T-cell (primary cell): ENCODE data around the gene PRIMA1. TPM values are rescaled to one million over a fixed set of nuclear protein-coding genes. Genes with fewer than 3 reads are reported as not detected.

Experiments used
- ATAC-seq, 4 experiments: fragments of 200-7000 bp in 3 of 4; fragments of 150-1000 bp in 1 of 4; cut with Tn5 transposase; replicated peaks in 1 of 4; 1 replicate in 3 of 4; 2 replicates in 1 of 4; pipeline ENCODE4 v1.10.0; 2021; ENCODE audit warnings: moderate library complexity in 3 of 4, mild to moderate bottlenecking in 2 of 4, moderate number of reproducible peaks in 1 of 4
- CTCF ChIA-PET, 2 donors: fragments of 300-600 bp; sonication (Branson Sonifier 250); formaldehyde crosslinking; loops; one replicate each; lab custom pipeline; 2022; ENCODE audit warnings: antibody characterized with exemption in 2 of 2; lab: Charles Lee
- POLR2A ChIA-PET, 2 donors: fragments of 300-600 bp; sonication (Branson Sonifier 250); formaldehyde crosslinking; loops; one replicate each; lab custom pipeline; 2022; ENCODE audit warnings: antibody characterized with exemption in 2 of 2; lab: Charles Lee
- DNase-seq, 35 experiments: peaks; one replicate each; pipeline versions ENCODE4 v3.0.0 to v3.0.0-alpha.2; 2013 to 2023
- H3K27ac ChIP-seq: one replicate; pipeline ENCODE4 v1.5.1; 2013; ENCODE audit warnings: low read length
- H3K27me3 ChIP-seq, 2 experiments: replicated peaks in 1 of 2; 1 replicate in 1 of 2; 2 replicates in 1 of 2; pipeline versions ENCODE4 v1.6.1 to v1.7.0; 2013; ENCODE audit warnings: low read length in 1 of 2, mixed read lengths in 1 of 2; ENCODE audit not compliant: control insufficient read depth in 2 of 2, insufficient read depth in 2 of 2; ENCODE audit errors: extremely low read depth in 1 of 2
- H3K36me3 ChIP-seq, 2 donors: 1 replicate in 1 of 2; 2 replicates in 1 of 2; pipeline versions ENCODE4 v1.6.1 to v1.7.0; 2013; ENCODE audit warnings: low read length in 1 of 2; ENCODE audit not compliant: control insufficient read depth in 2 of 2, insufficient read depth in 1 of 2; ENCODE audit errors: extremely low read depth in 1 of 2
- H3K4me1 ChIP-seq, 2 experiments: 1 replicate in 1 of 2; 2 replicates in 1 of 2; pipeline versions ENCODE4 v1.6.1 to v1.7.0; 2013; ENCODE audit warnings: low read length in 2 of 2, mixed read lengths in 1 of 2; ENCODE audit not compliant: insufficient read depth in 2 of 2, control insufficient read depth in 1 of 2; ENCODE audit errors: extremely low read depth in 1 of 2
- H3K4me3 ChIP-seq, 2 donors: 1 replicate in 1 of 2; 2 replicates in 1 of 2; pipeline versions ENCODE4 v1.5.1 to v1.7.0; 2013; ENCODE audit warnings: mild to moderate bottlenecking in 2 of 2, low read length in 1 of 2, moderate library complexity in 1 of 2; ENCODE audit not compliant: control insufficient read depth in 1 of 2; ENCODE audit errors: extremely low read depth in 1 of 2
- H3K9me3 ChIP-seq: 2 replicates; pipeline ENCODE4 v1.7.0; 2013
- H3K27ac Mint-ChIP-seq, 2 donors: one replicate each; pipeline ENCODE4 v1.8.0; 2020 to 2021; ENCODE audit warnings: mild to moderate bottlenecking in 2 of 2, mixed read lengths in 2 of 2
- H3K27me3 Mint-ChIP-seq, 2 donors: one replicate each; pipeline ENCODE4 v1.8.0; 2021 to 2022; ENCODE audit warnings: mixed read lengths in 2 of 2
- H3K36me3 Mint-ChIP-seq: one replicate; pipeline ENCODE4 v1.8.0; 2021; ENCODE audit warnings: mixed read lengths
- H3K4me1 Mint-ChIP-seq, 3 donors: one replicate each; pipeline ENCODE4 v1.8.0; 2020 to 2022; ENCODE audit warnings: mixed read lengths in 3 of 3, mild to moderate bottlenecking in 1 of 3
- H3K4me3 Mint-ChIP-seq, 3 donors: one replicate each; pipeline ENCODE4 v1.8.0; 2020 to 2022; ENCODE audit warnings: mild to moderate bottlenecking in 3 of 3, mixed read lengths in 3 of 3, moderate library complexity in 3 of 3
- H3K9me3 Mint-ChIP-seq, 3 donors: one replicate each; pipeline ENCODE4 v1.8.0; 2020 to 2022; ENCODE audit warnings: mixed read lengths in 3 of 3
- WGBS: methylation state at CpG from one replicate; pipeline ENCODE4 v1.1.5; 2013; ENCODE audit warnings: missing lambda C conversion rate; ENCODE audit not compliant: insufficient coverage; 5-methylcytosine and 5-hydroxymethylcytosine counted together
- total RNA-seq, 35 experiments: library from RNA in 6 of 35; stranded (reverse) in 6 of 35; fragments of 120-200 nt in 1 of 35; gene quantifications; one replicate each; pipeline versions ENCODE4 v1.2.1 to v1.2.4 and lab custom pipeline; 2013 to 2026

PRIMA1 gene
- total RNA-seq, 5 donors from 2014 or later (not counting 1 experiment from before 2014, with no cell fraction given) = not detected

DNA sequence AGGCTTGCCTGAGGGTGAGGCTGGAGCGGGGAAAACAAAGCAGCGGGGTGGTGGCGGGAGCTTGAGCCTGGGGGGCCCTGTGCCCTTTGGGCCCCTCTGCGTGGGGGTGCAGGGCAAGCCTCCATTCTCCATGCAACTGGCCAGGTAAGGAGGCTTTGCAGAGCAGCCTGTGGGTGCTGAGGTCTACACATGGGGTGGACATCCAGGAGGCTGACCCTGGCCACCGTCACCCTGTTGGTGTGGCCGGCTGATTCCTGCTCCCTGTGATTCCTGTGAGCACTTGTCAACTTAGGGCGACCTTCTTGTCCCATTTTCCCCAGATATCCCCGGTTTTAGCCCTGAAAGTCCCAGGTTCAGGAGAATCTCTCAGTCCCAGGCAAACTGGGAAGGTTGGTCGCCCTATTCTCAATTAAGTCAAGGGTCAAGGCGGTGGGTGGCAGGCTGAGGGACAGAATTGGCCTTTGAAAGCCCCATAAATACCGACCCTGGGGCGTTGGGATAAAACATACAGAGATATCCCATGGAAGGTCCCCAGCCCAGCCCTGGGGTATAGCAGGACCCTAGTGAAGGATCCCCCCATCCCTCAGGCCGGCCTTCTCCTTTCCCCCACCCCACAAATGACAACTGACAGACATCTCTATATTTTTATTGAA lies 70.5 kb downstream of the PRIMA1 start:
- H3K36me3 Mint-ChIP-seq = no peaks in the 10 kb centered on the region
- no peak overlapping the region for H3K27ac Mint-ChIP-seq
- DNase-seq = no peak
- ATAC-seq = no peak
- Histone ChIP-seq H3K27ac (no peak overlapping the region), H3K4me1 (no peaks in the 10 kb centered on the region), H3K4me3 (no peak overlapping the region), H3K27me3 (peaks cover 0 to 20% of the 10 kb centered on the region in 2 experiments), H3K36me3 (no peaks in the 10 kb centered on the region), H3K9me3 (no peaks in the 10 kb centered on the region)
- peaks cover 12 to 13% of the 10 kb centered on the region in 2 donors for H3K27me3 Mint-ChIP-seq
- H3K9me3 Mint-ChIP-seq = no peaks in the 10 kb centered on the region
- H3K4me3 Mint-ChIP-seq = no peak overlapping the region
- no peaks in the 10 kb centered on the region for H3K4me1 Mint-ChIP-seq
- ChIA-PET POLR2A (no interaction called here), CTCF (interaction anchor here in 1 of 2 donors (1.0 kb wide), 1 partner anchor 14 kb away, joined by 3 read pairs; no protein-coding TSS in a partner anchor)
- WGBS = 56% methylated on average over 2 of the region's 13 CpGs

DNA sequence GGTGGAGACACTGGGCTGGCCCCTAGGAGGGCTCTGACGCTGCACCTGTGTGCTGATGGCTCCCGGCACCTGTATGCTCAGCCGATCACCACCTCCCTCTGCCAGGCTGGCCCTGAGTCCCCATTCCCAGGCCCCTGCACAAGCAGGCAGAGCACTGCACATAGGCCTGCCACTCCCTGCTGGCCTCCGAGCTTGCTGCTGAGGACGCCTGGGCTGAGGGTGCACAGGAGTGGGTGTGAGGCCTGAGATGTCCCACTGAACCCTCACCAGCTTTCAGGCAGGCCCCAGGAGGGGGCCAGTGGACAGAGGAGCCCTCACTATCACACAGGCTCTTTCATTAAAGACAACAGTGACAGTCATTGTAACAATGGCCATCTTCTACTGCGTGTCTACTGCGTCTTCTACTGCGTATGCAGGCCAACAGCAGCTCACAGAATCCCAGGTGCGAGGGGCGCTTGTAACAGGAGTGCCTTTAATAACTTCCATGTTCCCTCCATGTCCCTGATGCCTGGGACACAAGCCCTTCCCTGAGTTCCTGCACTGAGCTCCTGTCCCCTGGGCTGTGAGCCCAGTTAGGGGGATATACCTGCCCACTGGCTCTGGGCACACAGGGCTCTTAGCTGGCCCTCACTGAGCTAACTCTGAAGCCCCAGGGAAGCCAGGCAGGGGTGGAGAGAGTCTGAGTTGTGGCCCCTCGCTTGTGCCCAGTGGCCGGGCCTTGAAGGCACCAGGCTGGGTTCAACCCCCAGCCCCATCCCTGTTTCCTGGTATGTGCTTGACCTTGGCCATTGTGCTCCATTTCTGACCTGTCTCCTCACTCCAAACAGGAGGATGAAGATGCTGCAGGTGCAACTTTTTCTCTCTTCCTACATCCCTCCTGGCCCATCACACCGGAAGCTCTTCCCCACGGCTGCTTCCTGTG lies 71.3 kb downstream of the PRIMA1 start:
- WGBS = 85% methylated on average over 11 of the region's 14 CpGs
- Mint-ChIP-seq H3K27ac (no peak overlapping the region), H3K36me3 (no peaks in the 10 kb centered on the region), H3K27me3 (peaks cover 12 to 13% of the 10 kb centered on the region in 2 donors), H3K4me1 (no peaks in the 10 kb centered on the region), H3K9me3 (no peaks in the 10 kb centered on the region), H3K4me3 (no peak overlapping the region)
- no peak overlapping the region for H3K4me3 ChIP-seq
- H3K27me3 ChIP-seq = peaks cover 0 to 25% of the 10 kb centered on the region in 2 experiments
- ChIA-PET POLR2A (no interaction called here), CTCF (interaction anchor here in 1 of 2 donors (1.0 kb wide), 1 partner anchor 15 kb away, joined by 3 read pairs; no protein-coding TSS in a partner anchor)
- H3K9me3 ChIP-seq = no peaks in the 10 kb centered on the region
- no peak overlapping the region for H3K27ac ChIP-seq
- H3K4me1 ChIP-seq = no peaks in the 10 kb centered on the region
- no peaks in the 10 kb centered on the region for H3K36me3 ChIP-seq
- no peak for DNase-seq
- ATAC-seq = no peak

DNA sequence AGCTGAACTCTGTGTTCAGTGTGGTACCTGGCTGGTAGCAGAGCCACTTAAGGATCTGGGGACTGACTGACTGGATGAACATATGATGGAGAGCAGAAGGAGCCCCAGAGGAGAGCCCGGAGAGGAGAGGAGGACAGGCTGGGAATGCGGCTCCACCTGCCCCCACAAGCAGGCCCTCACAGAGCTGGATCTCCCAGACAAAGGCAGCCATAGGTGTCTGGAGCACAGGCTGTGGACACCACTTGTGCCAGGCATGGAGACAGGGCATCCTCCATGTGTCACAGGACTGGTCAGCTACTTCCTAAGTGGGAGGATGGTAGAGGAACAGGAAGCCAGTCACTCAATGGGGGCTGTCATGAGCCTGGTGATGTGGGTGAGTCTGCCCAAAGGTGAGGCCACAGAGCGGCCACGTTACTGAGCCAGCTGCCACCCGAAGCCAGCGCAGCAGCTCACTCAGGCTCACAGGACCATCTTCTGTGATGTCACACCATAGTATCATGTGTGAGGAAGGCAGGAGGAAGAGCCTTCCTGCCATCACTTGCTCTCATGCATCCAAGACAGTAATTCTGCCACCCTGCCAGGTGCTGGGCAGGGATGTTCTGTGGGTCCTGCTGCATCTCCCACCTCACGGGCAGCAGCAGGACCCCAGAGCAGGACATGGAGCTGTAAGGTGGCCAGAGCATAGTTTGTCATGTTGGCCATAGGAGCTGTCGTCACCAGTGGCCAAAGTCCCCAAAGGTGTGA lies 72.1 kb downstream of the PRIMA1 start:
- Histone ChIP-seq H3K27me3 (peaks cover 0 to 25% of the 10 kb centered on the region in 2 experiments), H3K36me3 (no peaks in the 10 kb centered on the region), H3K4me3 (no peak overlapping the region), H3K4me1 (no peaks in the 10 kb centered on the region), H3K9me3 (no peaks in the 10 kb centered on the region), H3K27ac (no peak overlapping the region)
- WGBS = 85% methylated on average over 4 of the region's 8 CpGs
- Mint-ChIP-seq H3K36me3 (no peaks in the 10 kb centered on the region), H3K27ac (no peak overlapping the region), H3K9me3 (no peaks in the 10 kb centered on the region), H3K4me3 (no peak overlapping the region), H3K27me3 (peaks cover 12 to 13% of the 10 kb centered on the region in 2 donors), H3K4me1 (no peaks in the 10 kb centered on the region)
- ATAC-seq = no peak
- DNase-seq = no peak
- CTCF ChIA-PET = interaction anchor here in 1 of 2 donors (0.6 kb wide), 1 partner anchor 608 kb away, joined by 3 read pairs; no protein-coding TSS in a partner anchor
- POLR2A ChIA-PET = no interaction called here

DNA sequence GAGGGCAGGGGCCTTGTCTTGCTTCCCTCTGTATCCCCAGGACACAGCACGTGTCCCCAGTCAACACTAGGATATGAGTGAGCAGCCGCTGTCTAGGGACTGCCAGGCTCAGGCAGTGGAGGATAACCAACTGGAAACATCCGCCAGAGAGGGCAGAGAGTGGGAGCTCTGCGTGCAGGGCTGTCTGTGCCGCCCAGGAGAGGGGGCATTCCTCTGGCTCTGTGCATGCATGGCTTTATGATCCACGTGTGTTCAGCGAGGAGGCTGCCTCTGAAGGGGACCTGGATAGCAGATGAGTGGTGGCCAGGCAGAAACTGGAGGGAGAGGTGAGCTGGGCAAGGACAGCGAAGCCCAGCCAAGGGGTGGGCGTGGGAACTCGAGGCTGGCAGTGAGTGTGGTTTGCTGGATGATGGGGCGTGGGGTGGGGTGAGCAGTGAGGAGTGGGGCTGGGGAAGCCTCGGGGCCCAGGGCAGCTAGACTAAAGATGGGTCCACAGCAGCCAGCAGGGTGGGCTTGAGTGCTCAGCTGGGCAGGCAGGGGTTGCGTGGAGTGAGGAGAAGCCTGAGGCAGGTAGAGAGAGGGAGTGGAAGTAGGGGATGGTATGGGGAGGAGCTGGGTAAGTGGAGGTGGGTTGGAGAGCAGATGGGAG lies 72.9 kb downstream of the PRIMA1 start:
- POLR2A ChIA-PET = no interaction called here
- peaks cover 0 to 25% of the 10 kb centered on the region in 2 experiments for H3K27me3 ChIP-seq
- WGBS = 62% methylated on average over 13 of the region's 13 CpGs
- no peaks in the 10 kb centered on the region for H3K9me3 ChIP-seq
- H3K36me3 ChIP-seq = no peaks in the 10 kb centered on the region
- Mint-ChIP-seq H3K4me3 (no peak overlapping the region), H3K36me3 (no peaks in the 10 kb centered on the region), H3K4me1 (no peaks in the 10 kb centered on the region), H3K27me3 (peaks cover 12 to 13% of the 10 kb centered on the region in 2 donors), H3K9me3 (no peaks in the 10 kb centered on the region), H3K27ac (no peak overlapping the region)
- CTCF ChIA-PET = no interaction called here
- no peak for DNase-seq
- no peak for ATAC-seq
- no peak overlapping the region for H3K4me3 ChIP-seq
- H3K4me1 ChIP-seq = no peaks in the 10 kb centered on the region
- no peak overlapping the region for H3K27ac ChIP-seq

DNA sequence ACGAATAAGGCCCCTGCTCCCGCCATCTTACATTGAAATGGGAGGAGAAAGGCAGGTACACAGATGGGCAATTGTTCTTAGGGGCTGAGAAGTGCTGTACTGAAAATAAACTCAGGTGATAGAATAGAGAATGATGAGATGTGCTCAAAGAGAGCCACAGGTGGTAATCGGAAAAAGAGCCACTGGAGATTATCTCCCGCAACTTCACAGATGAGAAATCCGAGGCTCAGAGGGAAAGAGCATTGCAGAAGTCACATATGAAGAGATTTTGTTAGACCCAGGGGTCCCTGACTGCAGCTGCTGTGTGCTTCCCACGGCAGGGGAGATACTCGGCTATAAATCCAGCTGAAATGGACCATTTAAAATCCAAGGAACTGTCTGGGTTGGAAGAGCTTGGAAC lies 73.7 kb downstream of the PRIMA1 start:
- Histone ChIP-seq H3K36me3 (no peaks in the 10 kb centered on the region), H3K4me1 (no peaks in the 10 kb centered on the region), H3K9me3 (no peaks in the 10 kb centered on the region), H3K4me3 (no peak overlapping the region), H3K27ac (no peak overlapping the region), H3K27me3 (peaks cover 0 to 25% of the 10 kb centered on the region in 2 experiments)
- CTCF ChIA-PET = no interaction called here
- H3K27me3 Mint-ChIP-seq = peaks cover 12 to 16% of the 10 kb centered on the region in 2 donors
- DNase-seq = no peak
- POLR2A ChIA-PET = no interaction called here
- H3K27ac Mint-ChIP-seq = no peak overlapping the region
- H3K4me3 Mint-ChIP-seq = no peak overlapping the region
- no peaks in the 10 kb centered on the region for H3K4me1 Mint-ChIP-seq
- no peak for ATAC-seq
- 69% methylated on average over 5 of the region's 7 CpGs for WGBS
- no peaks in the 10 kb centered on the region for H3K36me3 Mint-ChIP-seq
- no peaks in the 10 kb centered on the region for H3K9me3 Mint-ChIP-seq
